Fibroblast of villous mesenchyme (primary cell): Measurements from ENCODE around the gene NAA35. TPM values are rescaled to one million over a fixed set of nuclear protein-coding genes. Genes with fewer than 3 reads are reported as not detected.
A peak's percentile ranks its signal among the peaks of the same experiment; 100 is the strongest.

ENCODE experiments used
- DNase-seq: peaks from one replicate; pipeline ENCODE4 v3.0.0-alpha.2; 2010; ENCODE audit warnings: low read depth
- H3K4me3 ChIP-seq: 2 replicates; pipeline ENCODE4 v1.5.1; 2011; ENCODE audit warnings: low read depth, mild to moderate bottlenecking, low read length
- total RNA-seq: library from RNA; depleted of rRNA; stranded (reverse); fragments of >200 nt; gene quantifications from 2 replicates; pipeline ENCODE4 v1.2.3, GENCODE V29; 2012
- TF ChIP-seq, protein P1 (sequence below): IDR thresholded peaks from 2 replicates; pipeline ENCODE4 v1.5.1; 2012; ENCODE audit warnings: low read depth, mild to moderate bottlenecking, low read length; ENCODE audit not compliant: insufficient read depth

NAA35 gene
- total RNA-seq, 1 donor: 28.5 TPM

DNA sequence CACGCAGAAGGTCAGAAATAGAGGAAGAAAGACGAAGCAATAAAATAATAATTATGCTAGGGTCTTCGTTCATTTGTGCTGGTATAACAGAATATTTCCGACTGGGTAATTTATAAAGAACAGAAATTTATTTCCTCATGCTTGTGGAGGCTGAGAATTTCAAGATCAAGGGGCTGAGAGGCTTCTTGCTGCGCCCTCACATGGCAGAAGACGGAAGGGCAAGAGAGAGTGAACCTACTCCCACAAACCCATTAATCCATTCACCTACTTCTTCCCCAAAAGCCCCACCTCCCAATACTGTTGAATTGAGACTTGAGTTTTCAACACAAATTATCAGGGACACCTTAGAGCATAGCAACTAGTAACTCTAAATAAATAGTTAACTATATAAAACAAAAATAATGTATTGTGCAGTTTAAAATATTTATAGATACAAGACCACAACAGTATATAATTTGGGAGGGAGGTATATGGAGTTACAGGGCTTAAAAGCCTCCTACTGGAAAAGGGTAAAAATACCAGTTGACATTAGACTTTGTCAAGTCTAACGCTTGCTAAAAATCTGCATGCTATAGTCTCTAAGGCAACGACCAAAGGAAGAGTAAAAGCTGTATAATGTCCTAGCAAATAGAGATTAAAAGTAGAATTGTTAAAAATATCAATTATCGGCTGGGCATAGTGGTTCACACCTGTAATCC lies 40.3 kb upstream of the NAA35 start:
- H3K4me3 ChIP-seq: no peak overlapping the region
- peak; percentile 59 for DNase-seq
- TF ChIP-seq, protein P1, sequence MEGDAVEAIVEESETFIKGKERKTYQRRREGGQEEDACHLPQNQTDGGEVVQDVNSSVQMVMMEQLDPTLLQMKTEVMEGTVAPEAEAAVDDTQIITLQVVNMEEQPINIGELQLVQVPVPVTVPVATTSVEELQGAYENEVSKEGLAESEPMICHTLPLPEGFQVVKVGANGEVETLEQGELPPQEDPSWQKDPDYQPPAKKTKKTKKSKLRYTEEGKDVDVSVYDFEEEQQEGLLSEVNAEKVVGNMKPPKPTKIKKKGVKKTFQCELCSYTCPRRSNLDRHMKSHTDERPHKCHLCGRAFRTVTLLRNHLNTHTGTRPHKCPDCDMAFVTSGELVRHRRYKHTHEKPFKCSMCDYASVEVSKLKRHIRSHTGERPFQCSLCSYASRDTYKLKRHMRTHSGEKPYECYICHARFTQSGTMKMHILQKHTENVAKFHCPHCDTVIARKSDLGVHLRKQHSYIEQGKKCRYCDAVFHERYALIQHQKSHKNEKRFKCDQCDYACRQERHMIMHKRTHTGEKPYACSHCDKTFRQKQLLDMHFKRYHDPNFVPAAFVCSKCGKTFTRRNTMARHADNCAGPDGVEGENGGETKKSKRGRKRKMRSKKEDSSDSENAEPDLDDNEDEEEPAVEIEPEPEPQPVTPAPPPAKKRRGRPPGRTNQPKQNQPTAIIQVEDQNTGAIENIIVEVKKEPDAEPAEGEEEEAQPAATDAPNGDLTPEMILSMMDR: peak; percentile 60

DNA sequence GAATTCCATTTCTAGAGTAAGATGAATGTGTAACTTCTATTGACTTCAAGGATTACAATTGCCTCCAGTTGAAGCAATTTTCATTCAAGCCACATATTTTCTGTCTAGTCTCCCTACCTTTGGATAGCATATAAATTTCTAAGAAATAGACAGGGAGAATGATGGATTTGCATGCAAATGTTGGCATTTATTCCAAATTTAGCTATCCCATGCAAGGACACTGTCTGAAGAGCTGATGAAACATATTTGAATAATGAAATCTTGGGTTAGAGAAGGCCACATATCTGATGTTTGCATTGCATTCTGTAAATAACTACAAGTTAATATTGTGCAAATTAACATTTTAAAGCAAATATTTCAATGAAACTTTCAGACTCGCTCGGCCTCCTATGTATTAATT lies 36.0 kb upstream of the NAA35 start:
- DNase-seq: no peak
- H3K4me3 ChIP-seq: no peak overlapping the region
- TF ChIP-seq, protein P1: no peak

DNA sequence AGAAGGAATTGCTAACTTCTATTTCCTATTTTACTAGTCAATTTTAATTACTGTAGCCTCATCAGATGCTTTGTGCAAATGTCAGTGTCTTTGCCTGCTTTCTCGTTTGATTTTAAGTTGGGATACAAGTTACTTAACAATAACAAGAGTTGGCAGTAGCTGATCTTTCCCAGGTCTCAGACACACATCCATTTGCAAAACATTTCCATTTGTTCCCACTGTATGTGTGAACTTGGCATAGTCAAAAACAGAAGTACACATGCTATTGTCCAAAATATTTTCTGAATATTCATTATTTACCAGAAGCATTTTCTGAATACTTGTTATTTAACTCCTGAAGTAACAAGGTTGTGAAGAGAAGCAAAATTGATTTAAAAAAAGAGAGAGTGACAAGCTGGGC lies 35.0 kb upstream of the NAA35 start:
- TF ChIP-seq, protein P1: no peak
- DNase-seq: no peak
- H3K4me3 ChIP-seq: no peak overlapping the region

DNA sequence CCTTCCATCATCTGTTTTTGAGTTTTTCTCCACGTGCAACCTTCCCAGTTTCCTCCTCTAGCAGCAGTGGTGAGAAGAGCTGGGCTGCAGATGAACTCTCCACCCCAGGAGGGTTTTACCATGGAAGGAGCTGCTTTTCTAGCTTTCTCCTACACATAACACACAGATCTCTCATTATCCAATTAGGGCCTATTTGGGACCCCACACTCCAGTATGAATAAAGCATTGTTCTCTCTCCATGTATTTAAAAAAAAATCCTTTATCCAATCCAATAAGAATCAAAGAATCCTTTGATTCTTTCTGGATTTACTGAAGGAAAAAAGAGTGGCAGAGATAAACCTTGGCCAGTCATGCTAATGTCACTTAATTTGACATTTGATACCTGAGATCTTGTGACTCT lies 31.6 kb upstream of the NAA35 start:
- TF ChIP-seq, protein P1: no peak
- H3K4me3 ChIP-seq: no peak overlapping the region
- DNase-seq: no peak

DNA sequence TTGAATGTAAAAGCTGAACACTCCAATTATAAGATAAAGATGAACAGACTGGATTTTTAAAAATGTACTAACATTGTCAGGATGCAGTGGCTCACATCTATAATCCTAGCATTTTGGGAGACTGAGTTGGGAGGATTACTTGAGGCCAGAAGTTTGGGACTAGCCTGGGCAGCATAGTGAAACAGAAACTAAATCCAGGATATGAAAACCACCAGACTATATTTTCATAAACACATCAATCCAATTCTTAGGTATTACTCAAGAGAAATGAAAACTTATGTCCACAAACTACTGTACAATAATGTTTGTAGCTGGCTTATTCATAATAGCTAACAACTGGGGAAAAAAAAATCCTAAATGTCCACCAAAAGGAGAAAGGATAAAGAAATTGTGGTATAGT lies 26.8 kb upstream of the NAA35 start:
- TF ChIP-seq, protein P1: no peak
- peak; percentile 18 for DNase-seq
- H3K4me3 ChIP-seq: no peak overlapping the region

DNA sequence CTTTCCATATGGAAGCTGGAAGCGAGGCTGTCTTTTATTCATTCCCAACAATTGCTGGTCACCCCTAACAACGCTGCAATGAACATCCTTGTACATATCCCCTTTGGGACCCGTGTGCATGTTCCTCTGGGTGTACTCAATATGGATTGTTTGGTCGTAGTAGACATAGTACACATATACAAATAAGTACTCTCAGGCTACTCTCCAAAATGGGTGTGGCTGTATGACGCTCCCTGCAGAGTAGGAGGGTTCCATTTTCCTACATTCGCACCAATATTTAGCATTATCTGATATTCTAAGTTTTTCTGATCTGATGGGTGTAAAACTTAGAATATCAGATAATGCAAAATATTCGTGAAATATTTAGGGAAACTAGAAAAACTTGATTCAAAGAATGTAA lies 23.2 kb upstream of the NAA35 start:
- TF ChIP-seq, protein P1: no peak
- no peak for DNase-seq
- no peak overlapping the region for H3K4me3 ChIP-seq

DNA sequence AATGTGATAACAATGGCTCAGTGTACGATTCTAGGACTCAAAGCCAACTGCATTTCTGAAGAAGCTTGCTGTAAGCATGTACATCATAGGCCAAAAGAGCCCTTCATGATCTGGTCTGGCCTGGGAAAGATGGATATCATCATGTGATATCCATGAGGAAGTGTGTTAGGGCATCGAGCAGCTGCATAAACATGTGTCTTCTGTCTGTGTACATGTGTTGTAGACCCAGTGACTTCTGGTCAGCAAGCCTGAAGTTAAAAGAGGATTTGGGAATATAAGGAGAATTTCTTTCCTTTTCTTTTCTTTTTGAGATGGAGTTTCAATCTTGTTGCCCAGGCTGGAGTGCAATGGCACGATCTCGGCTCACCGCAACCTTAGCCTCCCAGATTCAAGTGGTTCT lies 15.5 kb upstream of the NAA35 start:
- no peak overlapping the region for H3K4me3 ChIP-seq
- DNase-seq: no peak
- TF ChIP-seq, protein P1: no peak
